WTC11 (cell line): ENCODE results near the gene SGMS1. TPM values are rescaled to one million over a fixed set of nuclear protein-coding genes. Genes with fewer than 3 reads are reported as not detected.
"Not testable (repeated sequence)": the region's sequence is repeated elsewhere in the genome, so short reads cannot be mapped to it uniquely, and the experiment has no call there.

ENCODE experiments used
- ATAC-seq: fragments of 200-7000 bp; cut with Tn5 transposase; 2 replicates; pipeline ENCODE4 v1.10.0; 2021; ENCODE audit warnings: mild to moderate bottlenecking, moderate library complexity
- CTCF ChIA-PET: fragments of 300-600 bp; sonication (Branson Sonifier 250); formaldehyde crosslinking; loops from one replicate; lab custom pipeline; 2021; ENCODE audit warnings: antibody characterized with exemption; lab: Charles Lee
- POLR2A ChIA-PET: fragments of 350-600 bp; sonication (Branson Sonifier 250); formaldehyde crosslinking; loops from one replicate; lab custom pipeline; 2021; ENCODE audit warnings: antibody characterized with exemption; lab: Charles Lee
- DNase-seq: peaks from one replicate; pipeline ENCODE4 v3.0.0; 2021; ENCODE audit warnings: low spot score
- H3K27ac Mint-ChIP-seq: 2 replicates; pipeline ENCODE4 v1.8.0; 2021; ENCODE audit warnings: mixed read lengths
- H3K27me3 Mint-ChIP-seq: 2 replicates; pipeline ENCODE4 v1.8.0; 2021; ENCODE audit warnings: low read depth, mild to moderate bottlenecking, moderate library complexity, mixed read lengths
- H3K36me3 Mint-ChIP-seq: 2 replicates; pipeline ENCODE4 v1.8.0; 2021; ENCODE audit warnings: mixed read lengths
- H3K4me1 Mint-ChIP-seq: 2 replicates; pipeline ENCODE4 v1.8.0; 2022; ENCODE audit warnings: mixed read lengths
- H3K4me3 Mint-ChIP-seq: 2 replicates; pipeline ENCODE4 v1.8.0; 2021; ENCODE audit warnings: mild to moderate bottlenecking, moderate library complexity, mixed read lengths
- H3K9me3 Mint-ChIP-seq: 2 replicates; pipeline ENCODE4 v1.8.0; 2021; ENCODE audit warnings: mixed read lengths
- CBFB ChIP-seq: sonication (generic); formaldehyde crosslinking; IDR thresholded peaks from 2 replicates; pipeline ENCODE4 v1.8.1; 2022; ENCODE audit warnings: mild to moderate bottlenecking, low read depth, missing genetic modification reagents
- ESRRA ChIP-seq: sonication (generic); formaldehyde crosslinking; IDR thresholded peaks from 2 replicates; pipeline ENCODE4 v1.8.1; 2022; ENCODE audit warnings: mild to moderate bottlenecking, missing genetic modification reagents, borderline replicate concordance
- GRHL2 ChIP-seq: fragments of 250-450 bp; sonication (Bioruptor Pico); IDR thresholded peaks from 2 replicates; pipeline ENCODE4 v1.8.0; 2022; ENCODE audit warnings: mild to moderate bottlenecking, moderate library complexity; ENCODE audit not compliant: insufficient replicate concordance, severe bottlenecking
- NFATC4 ChIP-seq: fragments of 250-450 bp; sonication (Bioruptor Pico); IDR thresholded peaks from 2 replicates; pipeline ENCODE4 v1.9.0; 2021; ENCODE audit warnings: mild to moderate bottlenecking
- NR1H2 ChIP-seq: sonication (generic); formaldehyde crosslinking; IDR thresholded peaks from 2 replicates; pipeline ENCODE4 v1.9.0; 2021; ENCODE audit warnings: mild to moderate bottlenecking, moderate library complexity, missing genetic modification reagents
- NR2C2 ChIP-seq: sonication (generic); formaldehyde crosslinking; IDR thresholded peaks from 2 replicates; pipeline ENCODE4 v1.8.0; 2022; ENCODE audit warnings: mild to moderate bottlenecking, missing genetic modification reagents
- TEAD4 ChIP-seq: sonication (generic); formaldehyde crosslinking; IDR thresholded peaks from 2 replicates; pipeline ENCODE4 v1.8.0; 2022; ENCODE audit warnings: mild to moderate bottlenecking, missing genetic modification reagents
- ZNF138 ChIP-seq: sonication (generic); formaldehyde crosslinking; conservative IDR thresholded peaks from 2 replicates; pipeline ENCODE4 v1.8.1; 2022; ENCODE audit warnings: mild to moderate bottlenecking, moderate library complexity, missing genetic modification reagents
- ZNF317 ChIP-seq: sonication (generic); formaldehyde crosslinking; IDR thresholded peaks from 2 replicates; pipeline ENCODE4 v1.8.1; 2023; ENCODE audit warnings: low read depth, mild to moderate bottlenecking, moderate library complexity, missing genetic modification reagents, borderline replicate concordance
- total RNA-seq: library from RNA; stranded (reverse); gene quantifications from 3 replicates; pipeline ENCODE4 v1.2.3, GENCODE V29; 2021
- TF ChIP-seq, protein P1 (sequence below): sonication (generic); formaldehyde crosslinking; IDR thresholded peaks from 2 replicates; pipeline ENCODE4 v1.8.0; 2023; ENCODE audit warnings: mild to moderate bottlenecking, missing genetic modification reagents
- TF ChIP-seq, protein P2 (sequence below): sonication (generic); formaldehyde crosslinking; IDR thresholded peaks from 2 replicates; pipeline ENCODE4 v1.8.0; 2022; ENCODE audit warnings: missing genetic modification reagents
- TF ChIP-seq, protein P3 (sequence below): sonication (generic); formaldehyde crosslinking; conservative IDR thresholded peaks from 2 replicates; pipeline ENCODE4 v1.8.1; 2022; ENCODE audit warnings: mild to moderate bottlenecking, missing genetic modification reagents

Gene SGMS1
- total RNA-seq, 1 experiment from 2014 or later = 13.2 TPM

DNA sequence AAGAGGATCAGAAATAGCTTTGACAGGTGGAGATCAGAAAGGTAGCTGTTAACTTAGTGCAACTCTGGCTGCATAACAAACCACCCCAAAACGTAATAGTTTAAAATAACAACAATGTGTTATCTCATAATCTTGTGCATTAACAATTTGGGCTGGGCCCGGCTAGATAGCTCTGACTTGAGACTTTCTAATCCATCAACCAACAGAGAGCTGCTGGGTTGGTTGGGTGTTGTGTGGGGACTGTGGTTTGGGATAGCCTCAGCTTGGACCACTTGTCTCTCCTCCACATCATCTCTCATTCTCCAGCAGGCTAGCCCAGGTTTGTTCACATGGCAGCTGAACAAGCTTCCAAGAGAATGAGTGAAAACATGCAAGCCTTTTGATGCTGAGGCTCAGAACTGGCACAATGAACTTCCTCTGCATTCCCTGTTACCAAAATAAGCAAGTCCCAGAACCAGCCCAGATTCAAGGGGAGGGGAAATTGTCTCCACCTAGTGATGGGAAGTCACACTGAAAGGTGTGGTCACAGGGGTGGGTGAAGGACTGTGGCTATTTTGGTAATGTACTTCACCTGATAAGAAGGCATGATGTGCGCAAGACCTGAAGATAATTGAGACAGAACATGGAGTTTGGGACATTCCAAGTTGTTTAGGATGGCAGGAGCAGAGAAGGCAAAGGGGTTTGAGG lies 352.0 kb downstream of the SGMS1 start (continued):
- TF ChIP-seq CBFB = no peak
- no peak for TF ChIP-seq NR1H2
- TF ChIP-seq, protein P1, sequence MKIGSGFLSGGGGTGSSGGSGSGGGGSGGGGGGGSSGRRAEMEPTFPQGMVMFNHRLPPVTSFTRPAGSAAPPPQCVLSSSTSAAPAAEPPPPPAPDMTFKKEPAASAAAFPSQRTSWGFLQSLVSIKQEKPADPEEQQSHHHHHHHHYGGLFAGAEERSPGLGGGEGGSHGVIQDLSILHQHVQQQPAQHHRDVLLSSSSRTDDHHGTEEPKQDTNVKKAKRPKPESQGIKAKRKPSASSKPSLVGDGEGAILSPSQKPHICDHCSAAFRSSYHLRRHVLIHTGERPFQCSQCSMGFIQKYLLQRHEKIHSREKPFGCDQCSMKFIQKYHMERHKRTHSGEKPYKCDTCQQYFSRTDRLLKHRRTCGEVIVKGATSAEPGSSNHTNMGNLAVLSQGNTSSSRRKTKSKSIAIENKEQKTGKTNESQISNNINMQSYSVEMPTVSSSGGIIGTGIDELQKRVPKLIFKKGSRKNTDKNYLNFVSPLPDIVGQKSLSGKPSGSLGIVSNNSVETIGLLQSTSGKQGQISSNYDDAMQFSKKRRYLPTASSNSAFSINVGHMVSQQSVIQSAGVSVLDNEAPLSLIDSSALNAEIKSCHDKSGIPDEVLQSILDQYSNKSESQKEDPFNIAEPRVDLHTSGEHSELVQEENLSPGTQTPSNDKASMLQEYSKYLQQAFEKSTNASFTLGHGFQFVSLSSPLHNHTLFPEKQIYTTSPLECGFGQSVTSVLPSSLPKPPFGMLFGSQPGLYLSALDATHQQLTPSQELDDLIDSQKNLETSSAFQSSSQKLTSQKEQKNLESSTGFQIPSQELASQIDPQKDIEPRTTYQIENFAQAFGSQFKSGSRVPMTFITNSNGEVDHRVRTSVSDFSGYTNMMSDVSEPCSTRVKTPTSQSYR (CRISPR knock-in tag) = no peak
- no peak for TF ChIP-seq GRHL2 (CRISPR knock-in tag)

DNA sequence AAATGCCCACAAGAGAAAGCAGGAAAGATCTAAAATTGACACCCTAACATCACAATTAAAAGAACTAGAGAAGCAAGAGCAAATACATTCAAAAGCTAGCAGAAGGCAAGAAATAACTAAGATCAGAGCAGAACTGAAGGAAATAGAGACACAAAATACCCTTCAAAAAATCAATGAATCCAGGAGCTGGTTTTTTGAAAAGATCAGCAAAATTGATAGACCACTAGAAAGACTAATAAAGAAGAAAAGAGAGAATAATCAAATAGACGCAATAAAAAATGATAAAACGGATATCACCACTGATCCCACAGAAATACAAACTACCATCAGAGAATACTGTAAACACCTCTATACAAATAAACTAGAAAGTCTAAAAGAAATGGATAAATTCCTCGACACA lies 355.9 kb downstream of the SGMS1 start:
- H3K4me1 Mint-ChIP-seq, H3K27ac Mint-ChIP-seq, H3K36me3 Mint-ChIP-seq, H3K27me3 Mint-ChIP-seq, ATAC-seq, POLR2A ChIA-PET, H3K4me3 Mint-ChIP-seq, DNase-seq: not testable (repeated sequence)
- peaks cover 28% of the 10 kb centered on the region for H3K9me3 Mint-ChIP-seq
- CTCF ChIA-PET = interaction anchor here (0.9 kb wide), 1 partner anchor 28 kb away, joined by 3 read pairs; no protein-coding TSS in a partner anchor

DNA sequence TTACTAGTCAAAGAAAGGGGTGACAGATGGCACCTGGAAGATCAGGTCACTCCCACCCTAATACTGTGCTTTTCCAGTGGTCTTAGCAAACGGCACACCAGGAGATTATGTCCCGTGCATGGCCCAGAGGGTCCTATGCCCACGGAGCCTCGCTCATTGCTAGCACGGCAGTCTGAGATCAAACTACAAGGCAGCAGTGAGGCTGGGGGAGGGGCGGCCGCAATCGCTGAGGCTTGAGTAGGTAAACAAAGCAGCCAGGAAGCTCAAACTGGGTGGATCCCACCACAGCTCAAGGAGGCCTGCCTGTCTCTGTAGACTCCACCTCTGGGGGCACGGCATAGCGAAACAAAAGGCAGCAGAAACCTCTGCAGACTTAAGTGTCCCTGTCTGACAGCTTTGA lies 361.1 kb downstream of the SGMS1 start:
- H3K4me3 Mint-ChIP-seq, H3K27ac Mint-ChIP-seq, H3K27me3 Mint-ChIP-seq, ATAC-seq, POLR2A ChIA-PET: not testable (repeated sequence)
- H3K4me1 Mint-ChIP-seq = peaks cover 22% of the 10 kb centered on the region
- peaks cover 43% of the 10 kb centered on the region for H3K9me3 Mint-ChIP-seq
- H3K36me3 Mint-ChIP-seq = peaks cover 20% of the 10 kb centered on the region
- DNase-seq = peak; percentile 15
- CTCF ChIA-PET = interaction anchor here (2.0 kb wide), 1 partner anchor 13 kb away, joined by 6 read pairs; no protein-coding TSS in a partner anchor

DNA sequence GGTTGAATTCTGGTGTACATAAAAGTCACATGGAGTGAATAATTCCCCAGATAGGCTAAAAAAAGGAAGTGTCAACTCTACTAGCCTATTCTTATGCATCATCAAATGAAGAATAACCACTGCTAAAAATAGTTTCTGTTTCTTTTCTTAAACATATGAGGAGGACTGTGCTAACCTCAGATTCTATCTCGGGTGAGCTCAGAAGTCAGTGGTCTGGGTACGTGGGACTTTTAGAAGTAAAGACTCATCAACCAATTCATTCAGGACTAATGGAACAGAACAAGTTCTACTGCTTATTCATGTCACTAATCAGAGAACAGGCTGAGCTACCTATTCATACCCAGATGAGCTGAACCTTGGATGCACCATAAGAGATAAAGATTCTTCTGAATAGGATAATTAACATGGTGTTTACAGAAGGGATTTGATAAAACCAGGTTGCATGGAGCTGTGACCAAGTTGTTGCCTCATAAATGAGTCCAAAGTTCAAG lies 362.9 kb downstream of the SGMS1 start:
- POLR2A ChIA-PET = no interaction called here
- CTCF ChIA-PET = interaction anchor here (1.6 to 1.8 kb wide), 3 partner anchors 11 to 15 kb away, joined by 3 to 10 read pairs (median 6); no protein-coding TSS in a partner anchor
- no peak for ATAC-seq

More for the DNA sequence above, 362.9 kb downstream of the SGMS1 start:
- TF ChIP-seq ZNF317 (no peak), NR2C2 (CRISPR knock-in tag) (no peak), TEAD4 (no peak), ESRRA (CRISPR knock-in tag) (no peak), ZNF138 (no peak), NFATC4 (no peak)
- TF ChIP-seq, protein P2, sequence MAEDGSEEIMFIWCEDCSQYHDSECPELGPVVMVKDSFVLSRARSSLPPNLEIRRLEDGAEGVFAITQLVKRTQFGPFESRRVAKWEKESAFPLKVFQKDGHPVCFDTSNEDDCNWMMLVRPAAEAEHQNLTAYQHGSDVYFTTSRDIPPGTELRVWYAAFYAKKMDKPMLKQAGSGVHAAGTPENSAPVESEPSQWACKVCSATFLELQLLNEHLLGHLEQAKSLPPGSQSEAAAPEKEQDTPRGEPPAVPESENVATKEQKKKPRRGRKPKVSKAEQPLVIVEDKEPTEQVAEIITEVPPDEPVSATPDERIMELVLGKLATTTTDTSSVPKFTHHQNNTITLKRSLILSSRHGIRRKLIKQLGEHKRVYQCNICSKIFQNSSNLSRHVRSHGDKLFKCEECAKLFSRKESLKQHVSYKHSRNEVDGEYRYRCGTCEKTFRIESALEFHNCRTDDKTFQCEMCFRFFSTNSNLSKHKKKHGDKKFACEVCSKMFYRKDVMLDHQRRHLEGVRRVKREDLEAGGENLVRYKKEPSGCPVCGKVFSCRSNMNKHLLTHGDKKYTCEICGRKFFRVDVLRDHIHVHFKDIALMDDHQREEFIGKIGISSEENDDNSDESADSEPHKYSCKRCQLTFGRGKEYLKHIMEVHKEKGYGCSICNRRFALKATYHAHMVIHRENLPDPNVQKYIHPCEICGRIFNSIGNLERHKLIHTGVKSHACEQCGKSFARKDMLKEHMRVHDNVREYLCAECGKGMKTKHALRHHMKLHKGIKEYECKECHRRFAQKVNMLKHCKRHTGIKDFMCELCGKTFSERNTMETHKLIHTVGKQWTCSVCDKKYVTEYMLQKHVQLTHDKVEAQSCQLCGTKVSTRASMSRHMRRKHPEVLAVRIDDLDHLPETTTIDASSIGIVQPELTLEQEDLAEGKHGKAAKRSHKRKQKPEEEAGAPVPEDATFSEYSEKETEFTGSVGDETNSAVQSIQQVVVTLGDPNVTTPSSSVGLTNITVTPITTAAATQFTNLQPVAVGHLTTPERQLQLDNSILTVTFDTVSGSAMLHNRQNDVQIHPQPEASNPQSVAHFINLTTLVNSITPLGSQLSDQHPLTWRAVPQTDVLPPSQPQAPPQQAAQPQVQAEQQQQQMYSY (CRISPR knock-in tag) = no peak
- TF ChIP-seq, protein P3, sequence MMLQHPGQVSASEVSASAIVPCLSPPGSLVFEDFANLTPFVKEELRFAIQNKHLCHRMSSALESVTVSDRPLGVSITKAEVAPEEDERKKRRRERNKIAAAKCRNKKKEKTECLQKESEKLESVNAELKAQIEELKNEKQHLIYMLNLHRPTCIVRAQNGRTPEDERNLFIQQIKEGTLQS (CRISPR knock-in tag) = no peak
- TF ChIP-seq, all 79 proteins: peak for 0
- DNase-seq = no peak
- Mint-ChIP-seq H3K9me3 (peaks cover 43% of the 10 kb centered on the region), H3K4me3 (no peak overlapping the region), H3K4me1 (peaks cover 25% of the 10 kb centered on the region), H3K27ac (no peak overlapping the region), H3K27me3 (no peaks in the 10 kb centered on the region; the same call in none of the 2 replicates), H3K36me3 (peaks cover 20% of the 10 kb centered on the region)

Other genes starting within 250 kb of the SGMS1 start
- 5.7 to 8.6 TPM (median 7.8 TPM) in 3 replicates for gene ASAH2B, start 116.0 kb upstream of the SGMS1 start, total RNA-seq